WTC11 (cell line): Measurements from ENCODE around the gene DTX3L.

ENCODE experiments used
- ATF3 ChIP-seq: sonication (generic); formaldehyde crosslinking; conservative IDR thresholded peaks from 2 replicates; pipeline ENCODE4 v1.8.1; 2022; ENCODE audit warnings: mild to moderate bottlenecking, missing genetic modification reagents
- CTCF ChIP-seq: fragments of 200-600 bp; IDR thresholded peaks from 2 replicates; pipeline ENCODE4 v1.8.0; 2022; ENCODE audit warnings: antibody characterized with exemption
- FOXJ3 ChIP-seq: sonication (generic); formaldehyde crosslinking; IDR thresholded peaks from 2 replicates; pipeline ENCODE4 v1.9.0; 2021; ENCODE audit warnings: missing genetic modification reagents, mild to moderate bottlenecking, borderline replicate concordance
- TF ChIP-seq, protein P1 (sequence below): sonication (generic); formaldehyde crosslinking; IDR thresholded peaks from 2 replicates; pipeline ENCODE4 v1.8.0; 2022; ENCODE audit warnings: mild to moderate bottlenecking, missing genetic modification reagents

- no peak for TF ChIP-seq FOXJ3 (CRISPR knock-in tag)
- no peak for TF ChIP-seq ATF3 (CRISPR knock-in tag)
- TF ChIP-seq CTCF = no peak
- TF ChIP-seq, protein P1, sequence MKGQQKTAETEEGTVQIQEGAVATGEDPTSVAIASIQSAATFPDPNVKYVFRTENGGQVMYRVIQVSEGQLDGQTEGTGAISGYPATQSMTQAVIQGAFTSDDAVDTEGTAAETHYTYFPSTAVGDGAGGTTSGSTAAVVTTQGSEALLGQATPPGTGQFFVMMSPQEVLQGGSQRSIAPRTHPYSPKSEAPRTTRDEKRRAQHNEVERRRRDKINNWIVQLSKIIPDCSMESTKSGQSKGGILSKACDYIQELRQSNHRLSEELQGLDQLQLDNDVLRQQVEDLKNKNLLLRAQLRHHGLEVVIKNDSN = no peak
These were observed 34.4 kb downstream of the DTX3L start for GRCh38 chr3:122598556-122598955.
